Tibial nerve (tissue), 4 donors: ENCODE results near the gene SUPT5H. TPM values are rescaled to one million over a fixed set of nuclear protein-coding genes. Genes with fewer than 3 reads are reported as not detected.
A peak's percentile ranks its signal among the peaks of the same experiment; 100 is the strongest.

Source experiments
- DNase-seq, 2 donors: peaks; one replicate each; pipeline ENCODE4 v3.0.0-alpha.2; 2019; ENCODE audit warnings: low spot score in 2 of 2
- H3K27ac ChIP-seq, 4 donors: fragments of 200-600 bp; sonication (generic) in 3 of 4; one replicate each; pipeline ENCODE4 v1.5.1; 2017 to 2019; ENCODE audit warnings: mild to moderate bottlenecking in 1 of 4
- H3K27me3 ChIP-seq, 2 donors: fragments of 200-600 bp; sonication (generic) in 1 of 2; one replicate each; pipeline versions ENCODE4 v1.5.1 to v1.6.0; 2017 to 2019
- H3K36me3 ChIP-seq, 3 donors: fragments of 200-600 bp; sonication (generic); one replicate each; pipeline ENCODE4 v1.5.1; 2018 to 2019
- H3K4me1 ChIP-seq, 4 donors: fragments of 200-600 bp; sonication (generic) in 3 of 4; one replicate each; pipeline ENCODE4 v1.5.1; 2017 to 2019
- H3K4me3 ChIP-seq, 4 donors: fragments of 200-600 bp; sonication (generic) in 3 of 4; one replicate each; pipeline ENCODE4 v1.5.1; 2017 to 2019; ENCODE audit warnings: mild to moderate bottlenecking in 1 of 4, moderate library complexity in 1 of 4
- H3K9me3 ChIP-seq, 4 donors: fragments of 200-600 bp; sonication (generic) in 3 of 4; one replicate each; pipeline ENCODE4 v1.5.1; 2017 to 2019
- CTCF ChIP-seq, 5 experiments: fragments of 200-600 bp in 3 of 5; fragments of 450-650 bp in 2 of 5; sonication (generic) in 3 of 5; IDR thresholded peaks; one replicate each; pipeline ENCODE4 v1.5.1; 2016 to 2019; ENCODE audit warnings: antibody characterized with exemption in 5 of 5, mild to moderate bottlenecking in 3 of 5, moderate library complexity in 2 of 5
- EP300 ChIP-seq, 2 donors: sonication (generic); formaldehyde crosslinking; IDR thresholded peaks; one replicate each; pipeline ENCODE4 v1.6.1; 2017; ENCODE audit warnings: antibody characterized with exemption in 2 of 2, mild to moderate bottlenecking in 1 of 2
- POLR2A ChIP-seq, 2 donors: fragments of 450-650 bp; IDR thresholded peaks; one replicate each; pipeline ENCODE4 v1.6.1; 2017; ENCODE audit warnings: antibody characterized with exemption in 2 of 2, mild to moderate bottlenecking in 2 of 2, moderate library complexity in 2 of 2
- WGBS, 2 donors: methylation state at CpG; one replicate each; pipeline ENCODE4 v1.1.5; 2018; 5-methylcytosine and 5-hydroxymethylcytosine counted together
- total RNA-seq, 4 donors: library from RNA; depleted of rRNA; stranded (reverse); fragments of >200 nt; gene quantifications; one replicate each; pipeline ENCODE4 v1.1.0, GENCODE V29; 2016

The SUPT5H gene
- total RNA-seq, 4 donors from 2014 or later: 94.4 to 120 (median 106) TPM

GRCh38 chr19:39498798-39499642, 53.6 kb downstream of the SUPT5H start, which contains the start of gene DLL3:
Gene DLL3 (plus strand): TSS chr19:39498947. CDS start chr19:39498975, 28 bp downstream.
- Histone ChIP-seq H3K36me3 (no peaks in the 10 kb centered on the region), H3K4me3 (peak within 1 kb of the TSS in 1 of 4 donors; percentile 12), H3K27ac (no peak within 1 kb of the TSS), H3K27me3 (peaks cover 0 to 75% of the 10 kb centered on the region in 2 donors), H3K9me3 (peaks cover 0 to 3% (median 0%) of the 10 kb centered on the region in 4 donors), H3K4me1 (peaks cover 0 to 26% (median 10%) of the 10 kb centered on the region in 4 donors)
- no peak for DNase-seq
- TF ChIP-seq POLR2A (IDR thresholded peaks at IDR 0.05): no peak
- TF ChIP-seq CTCF (IDR thresholded peaks at IDR 0.05): no peak
- no peak for TF ChIP-seq EP300 (IDR thresholded peaks at IDR 0.05)
- 1 to 2% methylated on average over 14 to 44 of the region's 60 CpGs for WGBS, 2 donors

- H3K36me3 ChIP-seq: no peaks in the 10 kb centered on the region
- peaks cover 0 to 26% (median 10%) of the 10 kb centered on the region in 4 donors for H3K4me1 ChIP-seq
- TF ChIP-seq CTCF (IDR thresholded peaks at IDR 0.05): no peak
- no peak for TF ChIP-seq EP300 (IDR thresholded peaks at IDR 0.05)
- no peak for TF ChIP-seq POLR2A (IDR thresholded peaks at IDR 0.05)
- H3K27ac ChIP-seq: no peak overlapping the region
- H3K27me3 ChIP-seq: peaks cover 0 to 85% of the 10 kb centered on the region in 2 donors
- H3K4me3 ChIP-seq: no peak overlapping the region
- peaks cover 0 to 3% (median 0%) of the 10 kb centered on the region in 4 donors for H3K9me3 ChIP-seq
- DNase-seq: no peak
- 78 to 80% methylated on average over 8 of the region's 8 CpGs for WGBS, 2 donors
These were observed 54.5 kb downstream of the SUPT5H start for GRCh38 chr19:39499932-39500331.

GRCh38 chr19:39500543-39500942, 55.2 kb downstream of the SUPT5H start:
- Histone ChIP-seq H3K36me3 (no peaks in the 10 kb centered on the region), H3K4me1 (peaks cover 0 to 26% (median 10%) of the 10 kb centered on the region in 4 donors), H3K27ac (no peak overlapping the region), H3K4me3 (no peak overlapping the region), H3K9me3 (peaks cover 0 to 3% (median 0%) of the 10 kb centered on the region in 4 donors), H3K27me3 (peaks cover 0 to 87% of the 10 kb centered on the region in 2 donors)
- 63 to 70% methylated on average over 4 of the region's 4 CpGs for WGBS, 2 donors
- no peak for DNase-seq
- no peak for TF ChIP-seq CTCF (IDR thresholded peaks at IDR 0.05)
- no peak for TF ChIP-seq EP300 (IDR thresholded peaks at IDR 0.05)
- no peak for TF ChIP-seq POLR2A (IDR thresholded peaks at IDR 0.05)

GRCh38 chr19:39501340-39501739, 56.0 kb downstream of the SUPT5H start:
- H3K4me1 ChIP-seq: peaks cover 0 to 26% (median 10%) of the 10 kb centered on the region in 4 donors
- H3K27ac ChIP-seq: no peak overlapping the region
- no peak for TF ChIP-seq CTCF (IDR thresholded peaks at IDR 0.05)
- TF ChIP-seq POLR2A (IDR thresholded peaks at IDR 0.05): no peak
- TF ChIP-seq EP300 (IDR thresholded peaks at IDR 0.05): no peak
- no peaks in the 10 kb centered on the region for H3K36me3 ChIP-seq
- H3K9me3 ChIP-seq: peaks cover 0 to 3% (median 0%) of the 10 kb centered on the region in 4 donors
- H3K27me3 ChIP-seq: peaks cover 0 to 91% of the 10 kb centered on the region in 2 donors
- no peak overlapping the region for H3K4me3 ChIP-seq
- WGBS, 2 donors: 75 to 76% methylated on average over 5 of the region's 5 CpGs
- no peak for DNase-seq
